ENCODE data around the gene RPS6KA3. TPM values are rescaled to one million over a fixed set of nuclear protein-coding genes. Genes with fewer than 3 reads are reported as not detected.

RPS6KA3 gene
- total RNA-seq, 1 donor from 2014 or later = 40.5 TPM

- DNase-seq = no peak
- Mint-ChIP-seq H3K27ac (no peak overlapping the region), H3K36me3 (ENCODE audit: low read depth) (no peaks in the 10 kb centered on the region), H3K4me1 (no peaks in the 10 kb centered on the region), H3K27me3 (no peaks in the 10 kb centered on the region), H3K4me3 (no peak overlapping the region), H3K9me3 (peaks cover 5% of the 10 kb centered on the region)
- ATAC-seq (ENCODE audit: low read depth) = no peak
- ChIA-PET POLR2A (no interaction called here), CTCF (no interaction called here)
- intact Hi-C loops (cut with micrococcal nuclease) = no loop called here
- TF ChIP-seq, protein P1, sequence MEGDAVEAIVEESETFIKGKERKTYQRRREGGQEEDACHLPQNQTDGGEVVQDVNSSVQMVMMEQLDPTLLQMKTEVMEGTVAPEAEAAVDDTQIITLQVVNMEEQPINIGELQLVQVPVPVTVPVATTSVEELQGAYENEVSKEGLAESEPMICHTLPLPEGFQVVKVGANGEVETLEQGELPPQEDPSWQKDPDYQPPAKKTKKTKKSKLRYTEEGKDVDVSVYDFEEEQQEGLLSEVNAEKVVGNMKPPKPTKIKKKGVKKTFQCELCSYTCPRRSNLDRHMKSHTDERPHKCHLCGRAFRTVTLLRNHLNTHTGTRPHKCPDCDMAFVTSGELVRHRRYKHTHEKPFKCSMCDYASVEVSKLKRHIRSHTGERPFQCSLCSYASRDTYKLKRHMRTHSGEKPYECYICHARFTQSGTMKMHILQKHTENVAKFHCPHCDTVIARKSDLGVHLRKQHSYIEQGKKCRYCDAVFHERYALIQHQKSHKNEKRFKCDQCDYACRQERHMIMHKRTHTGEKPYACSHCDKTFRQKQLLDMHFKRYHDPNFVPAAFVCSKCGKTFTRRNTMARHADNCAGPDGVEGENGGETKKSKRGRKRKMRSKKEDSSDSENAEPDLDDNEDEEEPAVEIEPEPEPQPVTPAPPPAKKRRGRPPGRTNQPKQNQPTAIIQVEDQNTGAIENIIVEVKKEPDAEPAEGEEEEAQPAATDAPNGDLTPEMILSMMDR (IDR thresholded peaks at IDR 0.05) = no peak
Measured at GRCh38 chrX:20285511-20285910, 18.8 kb upstream of the RPS6KA3 start.

GRCh38 chrX:20284992-20285391, 18.3 kb upstream of the RPS6KA3 start:
- TF ChIP-seq, protein P1 (IDR thresholded peaks at IDR 0.05) = no peak
- Mint-ChIP-seq H3K9me3 (peaks cover 5% of the 10 kb centered on the region), H3K27ac (no peak overlapping the region), H3K27me3 (no peaks in the 10 kb centered on the region), H3K4me1 (no peaks in the 10 kb centered on the region), H3K36me3 (ENCODE audit: low read depth) (no peaks in the 10 kb centered on the region), H3K4me3 (no peak overlapping the region)
- no peak for DNase-seq
- ATAC-seq (ENCODE audit: low read depth) = no peak
- intact Hi-C loops (cut with micrococcal nuclease) = no loop called here
- CTCF ChIA-PET = no interaction called here
- POLR2A ChIA-PET = no interaction called here

- Mint-ChIP-seq H3K4me1 (no peaks in the 10 kb centered on the region), H3K9me3 (peaks cover 5% of the 10 kb centered on the region), H3K4me3 (no peak overlapping the region), H3K27me3 (no peaks in the 10 kb centered on the region), H3K36me3 (ENCODE audit: low read depth) (no peaks in the 10 kb centered on the region), H3K27ac (no peak overlapping the region)
- CTCF ChIA-PET = no interaction called here
- DNase-seq = no peak
- intact Hi-C loops (cut with micrococcal nuclease) = no loop called here
- POLR2A ChIA-PET = no interaction called here
- ATAC-seq (ENCODE audit: low read depth) = no peak
- TF ChIP-seq, protein P1 (IDR thresholded peaks at IDR 0.05) = no peak
Measured at GRCh38 chrX:20284444-20284843, 17.7 kb upstream of the RPS6KA3 start.

DNA sequence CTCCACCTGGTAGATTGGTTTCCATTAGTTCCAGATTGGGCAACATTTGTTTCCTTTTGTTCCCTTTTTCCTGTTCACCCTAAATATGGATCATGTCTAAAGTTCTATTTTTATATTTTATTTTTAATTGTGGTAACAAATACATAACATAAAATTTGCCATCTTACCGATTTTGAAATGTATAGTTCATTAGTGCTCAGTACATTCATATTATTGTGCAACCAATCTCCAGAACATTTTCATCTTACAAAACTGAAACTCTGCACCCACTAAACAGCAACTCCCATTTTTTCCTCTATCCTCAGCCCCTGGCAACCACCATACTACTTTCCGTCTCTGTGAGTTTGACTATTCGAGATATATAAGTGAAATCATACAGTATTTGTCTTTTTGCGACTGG, 14.2 kb upstream of the RPS6KA3 start:
- TF ChIP-seq, protein P1 (IDR thresholded peaks at IDR 0.05) = no peak
- Mint-ChIP-seq H3K9me3 (no peaks in the 10 kb centered on the region), H3K4me1 (peaks cover 4% of the 10 kb centered on the region), H3K4me3 (no peak overlapping the region), H3K36me3 (ENCODE audit: low read depth) (no peaks in the 10 kb centered on the region), H3K27me3 (no peaks in the 10 kb centered on the region), H3K27ac (no peak overlapping the region)
- ChIA-PET POLR2A (no interaction called here), CTCF (no interaction called here)
- DNase-seq (no peak), ATAC-seq (ENCODE audit: low read depth) (no peak)
- intact Hi-C loops (cut with micrococcal nuclease) = no loop called here

GRCh38 chrX:20274121-20274520, 7.4 kb upstream of the RPS6KA3 start:
- Mint-ChIP-seq H3K36me3 (ENCODE audit: low read depth) (no peaks in the 10 kb centered on the region), H3K4me3 (no peak overlapping the region), H3K9me3 (no peaks in the 10 kb centered on the region), H3K27me3 (no peaks in the 10 kb centered on the region), H3K27ac (no peak overlapping the region), H3K4me1 (peaks cover 4% of the 10 kb centered on the region)
- DNase-seq (no peak), ATAC-seq (ENCODE audit: low read depth) (no peak)
- ChIA-PET CTCF (no interaction called here), POLR2A (no interaction called here)
- intact Hi-C loops (cut with micrococcal nuclease) = no loop called here
- TF ChIP-seq, protein P1 (IDR thresholded peaks at IDR 0.05) = no peak

Measured in activated B cell treated with CpG ODN at 0.5 μM for 24 hours (primary cell).